HCEC 1CT (cell line): ENCODE measurements around the gene CDK15.
A peak's percentile ranks its signal among the peaks of the same experiment; 100 is the strongest.
"Not testable (repeated sequence)": the region's sequence is repeated elsewhere in the genome, so short reads cannot be mapped to it uniquely, and the experiment has no call there.

Experiments
- DNase-seq: peaks from one replicate; pipeline ENCODE4 v3.0.0-alpha.2; 2017

Gene CDK15

GRCh38 chr2:201806442-201807170, at the start of gene CDK15:
CDK15 (plus strand) TSS chr2:201806537; CDS start chr2:201806665, 128 bp downstream.
- DNase-seq, result peak; percentile 89

DNA sequence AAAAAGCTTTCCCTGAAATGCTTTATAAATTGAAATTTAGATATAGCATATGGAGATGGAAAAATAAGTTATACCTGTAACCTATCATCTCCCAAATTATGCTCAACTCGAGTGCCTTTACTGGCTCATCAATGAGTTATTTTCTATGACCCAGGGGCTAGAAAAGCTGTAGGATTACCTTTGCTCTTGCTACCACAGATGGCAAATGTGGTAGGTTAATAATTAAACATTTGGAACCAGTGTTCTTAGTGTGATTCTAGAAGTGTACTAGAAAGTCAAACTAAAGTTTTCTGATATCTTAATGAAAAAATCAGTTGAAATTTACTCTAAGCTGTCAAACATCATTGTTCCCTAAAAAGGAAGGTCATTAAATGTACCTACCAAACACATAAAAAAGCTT, 48.1 kb upstream of the CDK15 start:
- DNase-seq, result no peak

DNA sequence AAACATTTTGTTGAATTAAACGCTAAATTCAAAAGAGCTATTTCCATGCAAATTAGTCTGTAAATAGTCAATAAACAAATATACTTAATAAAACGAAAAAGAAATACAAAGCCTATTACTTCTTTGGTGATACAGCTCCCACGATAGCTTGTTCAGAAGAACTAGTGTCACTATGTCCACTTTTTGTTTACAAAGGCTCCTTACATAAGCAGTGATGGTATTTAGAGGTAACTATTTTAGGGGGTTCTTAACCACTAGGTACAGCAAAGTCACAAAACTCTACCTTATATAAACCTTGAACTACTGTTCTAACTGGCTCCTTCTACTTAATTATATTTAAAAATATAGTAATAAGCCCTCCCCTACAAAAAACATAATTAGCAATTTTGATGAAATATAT, 47.5 kb upstream of the CDK15 start:
- no peak for DNase-seq

DNA sequence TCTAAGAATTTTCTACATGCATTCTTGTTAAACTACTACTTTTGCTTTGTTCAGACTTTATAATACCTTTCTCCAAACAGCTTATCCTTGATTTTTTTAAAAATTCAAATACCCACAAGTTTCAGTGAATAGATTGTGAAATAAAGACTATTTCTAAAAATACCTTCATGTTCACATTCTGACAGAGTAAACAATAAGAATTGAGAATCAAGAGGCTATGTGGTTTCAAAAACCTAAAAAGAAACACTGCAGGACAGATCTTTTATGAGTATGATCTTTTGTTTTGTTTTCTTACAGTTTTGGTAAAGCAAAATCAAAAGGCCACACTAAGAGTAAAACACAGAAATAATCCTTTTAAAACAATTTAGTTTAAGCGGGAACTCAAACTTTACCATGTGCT, 46.8 kb upstream of the CDK15 start:
- no peak for DNase-seq

DNA sequence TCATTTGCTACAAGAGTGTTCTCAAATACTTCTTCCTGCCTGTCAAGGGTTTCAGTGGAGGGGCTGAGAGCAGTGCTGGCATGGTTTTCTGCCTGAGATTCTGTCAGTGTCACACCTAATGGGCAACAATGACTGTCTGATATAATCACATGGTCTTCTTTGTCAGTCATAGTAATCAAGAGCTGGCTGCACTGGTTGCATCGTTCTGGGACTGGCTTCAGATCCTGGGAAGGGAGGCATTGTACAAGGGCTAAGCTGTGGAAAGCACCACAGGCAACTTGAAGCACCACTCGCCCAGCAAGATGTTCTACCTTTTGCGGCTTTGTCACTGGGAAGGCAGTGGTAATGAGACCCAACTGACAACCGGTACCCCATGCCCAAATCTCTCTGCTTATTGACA, 45.2 kb upstream of the CDK15 start:
- no peak for DNase-seq

- not testable (repeated sequence) for DNase-seq
These were observed 41.9 kb upstream of the CDK15 start for GRCh38 chr2:201764469-201764868.

GRCh38 chr2:201765799-201766198, 40.5 kb upstream of the CDK15 start:
- DNase-seq, result no peak

DNA sequence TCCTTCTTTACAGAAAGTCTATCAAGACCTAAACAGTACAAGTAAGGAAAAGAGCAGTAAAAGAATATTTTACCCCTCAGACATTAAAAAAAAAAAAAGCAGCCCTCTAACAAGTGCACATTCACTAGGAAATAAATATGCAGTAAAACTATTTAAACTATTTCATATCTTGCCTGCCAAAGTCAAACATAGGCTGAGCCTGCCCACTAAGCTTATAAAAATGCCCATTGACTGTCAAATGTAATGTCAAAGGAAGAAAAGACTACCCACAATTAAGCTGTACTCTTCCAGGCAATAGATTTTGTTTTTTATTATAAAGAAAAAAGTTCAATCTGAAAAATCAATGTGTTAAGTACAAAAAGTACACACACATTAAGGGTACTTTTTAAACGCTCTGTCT, 37.4 kb upstream of the CDK15 start:
- peak; percentile 54 for DNase-seq

GRCh38 chr2:201769666-201770373, 36.5 kb upstream of the CDK15 start:
- no peak for DNase-seq

DNA sequence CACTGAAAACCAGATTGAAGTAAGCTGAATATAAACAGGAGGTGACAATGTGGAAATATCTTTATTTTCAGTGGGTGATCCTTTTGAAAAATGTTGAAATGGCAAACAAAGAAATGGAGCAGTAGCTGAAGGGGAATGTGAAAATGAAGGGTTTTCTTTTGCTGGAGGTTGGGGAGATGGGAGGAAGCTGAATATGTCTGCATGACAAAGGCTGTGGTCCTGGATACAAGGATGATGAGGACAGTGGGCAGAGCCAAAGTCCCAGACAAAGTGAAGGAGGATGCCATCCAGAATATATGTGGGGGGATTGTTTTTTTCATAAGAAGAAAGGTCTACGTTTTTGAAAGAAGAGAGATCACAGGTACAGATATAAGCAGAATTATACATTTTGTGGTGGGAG, 32.3 kb upstream of the CDK15 start:
- no peak for DNase-seq

- DNase-seq, result no peak
These were observed 31.8 kb upstream of the CDK15 start for GRCh38 chr2:201774546-201774945.

DNA sequence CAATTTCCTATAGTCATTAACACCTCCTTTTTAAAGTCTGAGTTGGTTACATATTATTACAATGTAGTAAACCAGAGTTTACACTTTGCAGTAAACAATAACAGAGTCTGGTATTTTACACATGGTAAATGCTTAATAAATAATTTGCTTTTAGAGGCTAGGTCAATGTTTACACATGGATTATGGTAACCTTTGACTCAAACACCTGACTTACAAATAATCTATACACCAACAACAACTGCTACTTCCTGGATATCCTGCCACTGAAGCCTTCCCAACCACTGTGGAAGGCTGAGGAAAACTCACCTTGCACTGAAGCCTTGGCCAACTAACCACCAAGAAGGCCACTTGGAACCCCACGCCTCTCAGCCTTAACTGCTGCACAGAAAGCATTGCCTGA, 31.0 kb upstream of the CDK15 start:
- no peak for DNase-seq

DNA sequence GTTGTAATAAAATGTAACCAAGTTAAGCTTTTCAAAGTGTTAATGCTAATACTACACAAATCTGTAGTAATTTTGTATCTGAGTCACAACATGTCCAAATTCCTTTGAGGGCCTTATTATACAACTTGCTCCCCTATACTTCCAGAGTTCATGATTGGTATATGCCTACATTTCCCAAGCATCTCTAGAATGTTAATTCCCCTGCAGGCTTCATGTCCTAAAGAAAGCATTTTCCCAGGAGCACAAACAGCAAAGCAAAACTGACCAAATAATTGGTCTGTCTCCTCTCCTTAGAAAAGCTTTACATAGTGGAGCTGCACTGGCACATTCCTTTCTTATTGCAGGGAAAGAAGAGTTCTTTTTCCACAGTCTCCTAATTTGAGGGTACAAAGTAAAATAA, 29.3 kb upstream of the CDK15 start:
- no peak for DNase-seq

- no peak for DNase-seq
These were observed 28.5 kb upstream of the CDK15 start for GRCh38 chr2:201777869-201778268.

DNA sequence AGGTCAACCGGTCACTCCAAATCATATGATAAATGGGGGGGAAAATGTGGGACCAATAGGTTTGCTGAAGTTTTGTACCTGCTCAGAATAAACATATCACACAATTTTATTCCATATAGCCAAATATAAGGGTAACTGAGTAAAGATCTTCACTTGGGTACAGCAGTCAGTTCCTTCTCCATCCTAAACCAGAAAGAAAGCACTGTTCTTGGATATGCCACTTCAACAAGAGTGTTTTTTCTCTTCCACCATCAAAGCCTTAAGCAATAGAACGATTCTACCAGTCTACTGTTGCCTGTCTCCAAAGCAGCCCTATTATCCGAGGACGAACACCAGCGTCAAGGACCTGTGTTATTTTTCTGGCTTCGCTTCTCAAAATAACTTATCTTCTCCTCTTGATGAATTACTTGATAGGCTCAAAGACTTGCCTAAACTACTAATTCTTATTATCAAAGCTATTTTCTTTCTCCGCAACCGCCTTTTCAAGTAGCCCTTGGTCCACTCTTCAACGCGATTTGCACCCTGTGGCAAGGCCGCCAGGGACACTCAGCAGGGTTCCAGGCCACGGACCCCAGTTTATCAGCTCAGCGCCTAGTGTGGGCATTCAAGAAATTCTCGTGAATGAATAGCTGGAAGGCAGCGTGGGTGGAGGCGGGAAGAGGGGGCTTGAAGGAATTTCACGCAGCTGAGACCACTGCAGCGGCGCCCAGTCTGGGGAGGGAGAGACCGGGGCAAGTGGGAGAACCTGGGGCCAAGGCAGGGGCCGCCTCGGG, 26.2 kb upstream of the CDK15 start:
- DNase-seq, result peak; percentile 44

DNA sequence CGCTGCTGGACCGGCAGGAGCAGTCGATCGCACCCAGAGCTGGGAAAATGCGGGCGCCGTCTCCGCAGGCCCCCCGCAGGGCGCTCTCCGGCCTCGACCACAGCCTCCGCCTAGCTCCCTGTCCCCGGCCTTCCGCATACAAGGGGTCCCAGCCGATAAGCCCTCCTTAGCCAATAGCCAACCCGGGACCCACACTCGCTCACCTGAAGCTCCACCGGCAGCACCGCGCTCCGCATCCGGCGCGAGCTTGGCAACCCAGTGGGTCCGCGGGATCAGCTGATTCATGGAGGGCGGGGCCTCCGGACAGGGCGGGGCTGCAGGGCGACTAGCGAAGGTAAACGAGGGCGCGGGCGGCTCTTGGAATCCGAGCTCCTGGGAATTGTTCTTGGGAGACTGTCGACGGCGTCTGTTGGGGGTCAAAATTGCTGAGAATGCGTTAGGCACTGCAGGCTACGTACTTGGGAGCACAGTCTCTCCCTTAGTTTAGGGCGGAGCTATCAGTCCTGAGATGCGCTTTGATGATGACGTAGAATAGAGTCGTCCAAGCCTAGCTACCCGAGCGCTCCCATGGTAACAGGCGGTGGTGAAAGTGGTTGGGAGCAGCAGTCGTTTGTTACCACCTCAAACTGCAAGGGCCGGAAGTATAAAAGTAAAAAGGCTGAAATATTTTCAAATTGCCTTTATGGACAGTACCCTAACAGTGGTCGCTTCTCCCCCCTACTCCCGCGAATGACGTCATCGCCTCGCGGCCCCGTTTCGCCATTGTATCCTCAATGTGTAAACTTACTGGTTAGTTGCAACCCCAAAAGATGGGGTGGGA, 25.5 kb upstream of the CDK15 start, which contains the start of gene ALS2:
Gene ALS2, minus strand, starts transcription at position 260 of the 820 bp plus-strand sequence. CDS start 12,048 bp downstream, outside the sequence.
- peak; percentile 98 for DNase-seq

- DNase-seq, result peak; percentile 28
These were observed 24.7 kb upstream of the CDK15 start for GRCh38 chr2:201781557-201782051.

DNA sequence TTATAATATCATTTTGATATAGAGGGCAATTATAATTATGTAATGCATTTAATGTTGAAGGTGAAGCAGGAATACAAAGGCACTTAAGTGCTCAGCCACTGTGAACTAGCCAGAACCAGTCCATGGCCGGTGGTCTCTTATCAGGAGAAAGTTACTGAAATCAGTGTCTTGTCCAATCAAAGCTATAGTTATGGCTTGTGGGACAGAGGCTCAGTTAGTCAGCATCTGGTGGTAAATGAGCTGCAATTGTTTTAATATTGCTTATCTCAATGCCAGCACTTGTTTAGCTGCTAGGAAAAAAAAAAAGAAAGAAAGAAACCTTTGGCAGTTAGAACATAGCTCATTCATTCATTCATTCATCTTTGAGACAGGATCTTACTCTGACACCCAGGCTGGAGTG, 21.8 kb upstream of the CDK15 start:
- DNase-seq, result no peak

GRCh38 chr2:201785135-201785534, 21.2 kb upstream of the CDK15 start:
- no peak for DNase-seq

GRCh38 chr2:201786471-201786870, 19.9 kb upstream of the CDK15 start:
- no peak for DNase-seq

DNA sequence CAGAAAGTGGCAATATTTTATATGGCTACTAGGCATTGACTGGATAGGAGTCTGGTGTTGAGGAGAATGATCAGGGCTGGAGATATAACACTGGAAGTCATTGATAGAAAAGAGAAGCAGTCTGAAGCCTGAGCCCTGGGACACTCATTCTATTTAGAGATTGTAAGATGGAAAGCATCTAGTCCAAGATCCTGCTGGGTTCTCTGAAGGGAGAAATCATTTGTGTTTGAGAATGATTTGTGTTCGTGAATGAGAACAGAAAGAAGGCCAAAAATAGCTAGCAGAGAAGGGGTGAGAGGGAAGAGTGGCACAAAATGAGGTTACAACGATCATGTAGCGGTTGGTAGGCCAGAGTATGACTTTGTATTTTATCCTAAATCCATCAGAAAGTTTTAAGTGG, 18.0 kb upstream of the CDK15 start:
- DNase-seq, result no peak

- DNase-seq, result no peak
These were observed 16.9 kb upstream of the CDK15 start for GRCh38 chr2:201789395-201789794.

DNA sequence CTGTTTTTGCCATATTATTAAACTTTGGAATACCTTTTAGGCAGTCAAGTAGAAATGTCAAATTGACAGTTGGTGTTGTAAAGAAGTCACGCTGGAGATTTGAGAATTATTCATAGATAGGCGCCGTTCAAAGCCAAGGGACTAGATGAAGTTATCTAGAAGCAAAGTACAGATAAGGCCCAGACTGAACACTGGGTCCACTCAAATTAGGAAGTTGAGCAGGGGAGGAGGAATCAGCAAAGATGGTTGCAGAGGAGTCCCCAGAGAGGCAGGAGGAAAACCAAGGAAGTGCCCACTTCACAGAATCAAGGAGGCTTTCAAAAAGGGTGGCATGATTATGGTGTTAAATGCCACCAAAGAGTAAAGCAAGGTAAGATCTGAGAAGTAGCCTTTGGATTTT, 16.0 kb upstream of the CDK15 start:
- DNase-seq, result no peak
